Smooth muscle cell of trachea (primary cell): Measurements from ENCODE around the gene HSFX3. TPM values are rescaled to one million over a fixed set of nuclear protein-coding genes. Genes with fewer than 3 reads are reported as not detected.

Experiments
- total RNA-seq: library from RNA; depleted of rRNA; stranded (reverse); fragments of >200 nt; gene quantifications from 2 replicates; pipeline ENCODE4 v1.2.1, GENCODE V29; 2014

HSFX3 gene
- total RNA-seq: not detected in 2 replicates

GRCh38 chrX:149549701-149550100, at the start of gene HSFX3:
Gene HSFX3 (minus strand): TSS chrX:149549924. CDS start chrX:149549852, 72 bp downstream.

DNA sequence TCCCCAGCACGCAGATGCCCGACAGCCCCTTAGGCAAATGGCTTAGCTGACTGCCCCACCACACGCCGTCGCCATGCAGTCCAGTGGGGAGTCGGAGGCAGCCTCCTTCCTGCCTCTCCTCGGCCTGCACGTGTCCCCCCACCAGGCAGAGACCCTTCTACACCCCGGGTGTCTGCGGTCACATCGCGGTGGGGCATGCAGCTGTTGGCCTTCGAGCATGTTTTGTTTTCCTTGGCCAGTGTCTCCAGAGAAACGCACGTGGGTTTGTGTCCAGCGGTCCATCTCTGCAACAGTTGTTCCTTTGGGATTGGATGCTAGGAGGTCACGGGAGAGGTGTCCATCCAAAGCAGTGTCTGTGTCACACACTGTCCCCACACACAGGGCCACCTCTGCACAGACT, 45.5 kb upstream of the HSFX3 start, which contains the start of gene HSFX2:
HSFX2 (minus strand) TSS at position 101 of the 400 bp plus-strand sequence. CDS start 614 bp downstream, outside the sequence.

DNA sequence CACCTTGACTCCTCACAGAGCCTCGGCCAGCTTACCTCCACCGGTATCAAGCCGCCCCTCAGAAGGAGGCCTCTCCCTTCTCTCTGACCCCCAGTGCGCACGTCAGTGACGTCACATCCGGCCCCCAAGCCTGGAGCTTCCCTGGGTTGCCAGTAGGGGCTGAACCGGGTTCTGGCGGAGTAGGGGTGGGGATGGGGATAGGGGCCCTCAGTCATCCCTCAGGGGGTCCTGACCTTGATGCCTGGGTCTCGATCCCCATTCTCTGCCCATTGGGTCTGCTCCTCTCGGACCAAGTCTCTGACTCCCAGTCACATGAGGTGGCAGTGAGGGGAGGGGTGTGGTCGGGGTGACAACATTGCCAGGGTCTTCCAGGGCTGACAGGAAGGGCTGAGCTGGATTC, 37.6 kb upstream of the HSFX3 start, which contains the start of gene MAGEA9B:
MAGEA9B (minus strand) TSS at position 101 of the 400 bp plus-strand sequence. CDS start 4,280 bp downstream, outside the sequence.

GRCh38 chrX:149540621-149541520, 8.9 kb downstream of the HSFX3 start, which contains the start of gene EOLA1:
Gene EOLA1 (plus strand): TSS chrX:149541012. CDS start chrX:149545631, 4,619 bp downstream.

DNA sequence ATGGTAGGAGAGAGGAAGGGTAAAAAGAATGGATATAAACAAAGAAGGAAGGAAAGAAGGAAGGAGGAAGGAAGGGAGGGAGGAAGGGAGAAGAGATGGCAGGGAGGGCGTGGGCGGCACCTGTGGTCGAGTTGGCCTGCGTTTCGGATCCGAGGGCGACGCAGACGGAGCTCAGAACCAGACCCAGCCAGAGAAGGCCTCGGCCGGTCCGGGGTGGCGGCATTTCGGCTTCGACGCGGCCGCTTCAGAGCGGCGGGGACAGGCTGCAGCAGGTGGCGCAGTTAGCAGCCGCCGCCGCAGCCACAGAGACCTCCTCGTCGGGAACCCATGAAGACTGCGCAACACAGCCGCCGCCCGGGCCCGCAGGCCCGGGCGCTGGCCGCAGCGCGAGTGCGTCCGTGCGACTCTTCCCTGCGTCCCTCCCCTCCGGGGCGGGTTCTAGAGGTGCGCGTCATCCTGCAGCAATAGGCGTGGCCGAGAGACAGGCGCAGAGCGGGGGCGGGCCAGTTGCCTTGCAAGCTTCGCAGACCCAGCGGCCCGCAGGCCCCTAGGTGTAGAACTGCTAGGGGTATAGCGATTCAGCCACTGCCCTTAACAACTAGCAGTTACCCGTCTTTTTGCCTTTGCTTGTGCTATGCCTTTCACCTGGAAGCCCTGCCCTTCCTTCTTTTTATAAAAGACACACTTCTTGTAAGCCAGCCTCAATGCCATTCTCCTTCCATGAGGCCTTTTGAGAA, 44.6 kb downstream of the HSFX3 start, which contains the start of gene IDS:
IDS (minus strand) TSS at position 392 of the 737 bp plus-strand sequence; CDS start at position 223, 169 bp downstream.

Other genes starting within 250 kb of the HSFX3 start
- gene IDS, start 44.6 kb downstream of the HSFX3 start, total RNA-seq: 32.1 and 58.4 TPM in 2 replicates
- gene EOLA1, start 8.9 kb downstream of the HSFX3 start, total RNA-seq: 16.2 and 20.9 TPM in 2 replicates
- gene MAGEA9B, start 37.5 kb upstream of the HSFX3 start, total RNA-seq: not detected in 2 replicates
- not detected in 2 replicates for gene HSFX2, start 45.4 kb upstream of the HSFX3 start, total RNA-seq
- gene TMEM185A, start 81.9 kb upstream of the HSFX3 start, total RNA-seq: 16.4 and 17.7 TPM in 2 replicates
- gene MAGEA11, start 162.1 kb upstream of the HSFX3 start, total RNA-seq: under 0.01 TPM in 1 of 2 replicates, not detected in the other
- gene HSFX1, start 224.1 kb upstream of the HSFX3 start, total RNA-seq: 0.87 and 2.0 TPM in 2 replicates
- not detected in 2 replicates for gene MAGEA9, start 232.0 kb upstream of the HSFX3 start, total RNA-seq